IMR-90 (cell line): Measurements from ENCODE around the gene ERCC5. TPM values are rescaled to one million over a fixed set of nuclear protein-coding genes. Genes with fewer than 3 reads are reported as not detected.

Source experiments
- ATAC-seq: fragments of 200-7000 bp; cut with Tn5 transposase; 2 replicates; pipeline ENCODE4 v1.9.1; 2020; ENCODE audit warnings: low read depth, mild to moderate bottlenecking, moderate library complexity
- BruUV-seq: library from RNA; stranded (reverse); fragments of 400-500 nt; replicated peaks from 2 replicates; lab custom pipeline; 2021; lab: Mats Ljungman, UMichigan
- CTCF ChIA-PET: fragments of 300-600 bp; formaldehyde crosslinking; extraction: SDS; loops from one replicate; lab custom pipeline; 2021; ENCODE audit warnings: antibody characterized with exemption; lab: Yijun Ruan, JAX
- POLR2A ChIA-PET: fragments of 300-600 bp; sonication (Branson Sonifier 250); formaldehyde crosslinking; loops from one replicate; lab custom pipeline; 2022; ENCODE audit warnings: antibody characterized with exemption; ENCODE audit not compliant: unreplicated experiment; lab: Charles Lee
- DNase-seq: peaks from one replicate; pipeline ENCODE4 v3.0.0; 2013
- H2AFZ ChIP-seq: replicated peaks from 2 replicates; pipeline ENCODE3; 2013; ENCODE audit warnings: low read length, mild to moderate bottlenecking; ENCODE audit not compliant: poor library complexity
- H2AK5ac ChIP-seq: 2 replicates; pipeline ENCODE4 v1.6.1; 2013; ENCODE audit warnings: low read depth, low read length, inconsistent platforms
- H2AK9ac ChIP-seq: replicated peaks from 2 replicates; pipeline ENCODE3; 2013; ENCODE audit warnings: mild to moderate bottlenecking, low read depth, low read length, moderate library complexity; ENCODE audit not compliant: poor library complexity
- H2BK120ac ChIP-seq: 2 replicates; pipeline ENCODE4 v1.6.1; 2013; ENCODE audit warnings: low read depth, low read length, inconsistent platforms
- H2BK15ac ChIP-seq: 3 replicates; pipeline ENCODE4 v1.6.1; 2013; ENCODE audit warnings: low read depth, low read length, inconsistent platforms
- H2BK20ac ChIP-seq: 2 replicates; pipeline ENCODE4 v1.6.1; 2013; ENCODE audit warnings: low read depth, mild to moderate bottlenecking, inconsistent platforms, low read length, moderate library complexity
- H2BK5ac ChIP-seq: 2 replicates; pipeline ENCODE4 v1.6.1; 2013; ENCODE audit warnings: mild to moderate bottlenecking, low read depth, low read length, inconsistent platforms; ENCODE audit not compliant: poor library complexity, severe bottlenecking
- H3K14ac ChIP-seq: replicated peaks from 2 replicates; pipeline ENCODE4 v1.6.1; 2013; ENCODE audit warnings: low read depth, low read length, inconsistent platforms
- H3K18ac ChIP-seq: 2 replicates; pipeline ENCODE4 v1.6.1; 2013; ENCODE audit warnings: low read depth, low read length, control low read depth
- H3K23ac ChIP-seq: 2 replicates; pipeline ENCODE4 v1.6.1; 2013; ENCODE audit warnings: low read depth, low read length, inconsistent platforms
- H3K27ac ChIP-seq: 2 replicates; pipeline ENCODE4 v1.5.1; 2013; ENCODE audit warnings: mild to moderate bottlenecking, control low read depth, low read length; ENCODE audit not compliant: insufficient read depth
- H3K27me3 ChIP-seq: 2 replicates; pipeline ENCODE4 v1.6.1; 2013; ENCODE audit warnings: low read length; ENCODE audit not compliant: control insufficient read depth, insufficient read depth
- H3K36me3 ChIP-seq: 2 replicates; pipeline ENCODE4 v1.6.1; 2013; ENCODE audit warnings: low read length, mixed read lengths; ENCODE audit not compliant: control insufficient read depth, insufficient read depth
- H3K4ac ChIP-seq: 2 replicates; pipeline ENCODE4 v1.6.1; 2013; ENCODE audit warnings: low read depth, low read length, inconsistent platforms
- H3K4me1 ChIP-seq: 2 replicates; pipeline ENCODE4 v1.6.1; 2013; ENCODE audit warnings: low read length, mixed read lengths; ENCODE audit not compliant: control insufficient read depth, insufficient read depth
- H3K4me2 ChIP-seq: 2 replicates; pipeline ENCODE4 v1.6.1; 2013; ENCODE audit warnings: low read depth, mild to moderate bottlenecking, control low read depth, low read length, moderate library complexity
- H3K4me3 ChIP-seq: 2 replicates; pipeline ENCODE4 v1.5.1; 2013; ENCODE audit warnings: low read depth, mild to moderate bottlenecking, control low read depth, low read length, moderate library complexity; ENCODE audit not compliant: insufficient read depth
- H3K56ac ChIP-seq: 2 replicates; pipeline ENCODE4 v1.6.1; 2013; ENCODE audit warnings: low read length, inconsistent platforms; ENCODE audit not compliant: insufficient read depth; ENCODE audit errors: extremely low read depth
- H3K79me1 ChIP-seq, 2 experiments: 2 replicates each; pipeline ENCODE4 v1.6.1; 2013; ENCODE audit warnings: low read length in 2 of 2, inconsistent platforms in 1 of 2, low read depth in 1 of 2
- H3K9ac ChIP-seq: 2 replicates; pipeline ENCODE4 v1.6.1; 2013; ENCODE audit warnings: low read depth, low read length, control low read depth
- H3K9me1 ChIP-seq: 2 replicates; pipeline ENCODE4 v1.6.1; 2013; ENCODE audit warnings: low read length, inconsistent platforms; ENCODE audit not compliant: insufficient read depth
- H3K9me3 ChIP-seq: 2 replicates; pipeline ENCODE4 v1.6.1; 2013; ENCODE audit warnings: low read length; ENCODE audit not compliant: control insufficient read depth, insufficient read depth
- H4K20me1 ChIP-seq: 2 replicates; pipeline ENCODE4 v1.6.1; 2013; ENCODE audit warnings: low read length, inconsistent platforms; ENCODE audit not compliant: insufficient read depth
- H4K5ac ChIP-seq: 2 replicates; pipeline ENCODE4 v1.6.1; 2013; ENCODE audit warnings: mild to moderate bottlenecking, low read depth, low read length, control low read depth
- H4K8ac ChIP-seq, 2 experiments: 2 replicates each; pipeline ENCODE4 v1.6.1; 2013; ENCODE audit warnings: low read depth in 2 of 2, low read length in 2 of 2, control low read depth in 1 of 2, inconsistent platforms in 1 of 2
- H4K91ac ChIP-seq: 2 replicates; pipeline ENCODE4 v1.6.1; 2013; ENCODE audit warnings: low read depth, low read length, inconsistent platforms; ENCODE audit not compliant: insufficient read depth
- BHLHE40 ChIP-seq: fragments of 150-350 bp; IDR thresholded peaks from 2 replicates; pipeline ENCODE4 v1.6.1; 2016; ENCODE audit warnings: mild to moderate bottlenecking, low read depth, low read length
- CEBPB ChIP-seq: IDR thresholded peaks from 2 replicates; pipeline ENCODE4 v1.6.1; 2012; ENCODE audit warnings: low read depth, low read length, improper control_type of control experiment
- CHD1 ChIP-seq: IDR thresholded peaks from 2 replicates; pipeline ENCODE4 v1.6.1; 2012; ENCODE audit warnings: low read depth, low read length, improper control_type of control experiment
- CTCF ChIP-seq: conservative IDR thresholded peaks from 2 replicates; pipeline ENCODE4 v1.5.1; 2012; ENCODE audit warnings: mild to moderate bottlenecking, low read depth, low read length, improper control_type of control experiment
- ELK1 ChIP-seq: fragments of 150-350 bp; IDR thresholded peaks from 2 replicates; pipeline ENCODE4 v1.6.1; 2016; ENCODE audit warnings: low read depth, mild to moderate bottlenecking, low read length, moderate library complexity, borderline replicate concordance
- FOS ChIP-seq: fragments of 150-350 bp; IDR thresholded peaks from 2 replicates; pipeline ENCODE4 v1.6.1; 2016; ENCODE audit warnings: low read depth, low read length
- MAFK ChIP-seq: IDR thresholded peaks from 2 replicates; pipeline ENCODE4 v1.6.1; 2012; ENCODE audit warnings: low read depth, low read length, improper control_type of control experiment
- MXI1 ChIP-seq: IDR thresholded peaks from 2 replicates; pipeline ENCODE4 v1.6.1; 2012; ENCODE audit warnings: low read depth, mild to moderate bottlenecking, low read length, moderate library complexity, borderline replicate concordance
- NFE2L2 ChIP-seq: fragments of 150-350 bp; IDR thresholded peaks from 2 replicates; pipeline ENCODE4 v1.6.1; 2016; ENCODE audit warnings: low read depth, mild to moderate bottlenecking, low read length
- POLR2A ChIP-seq: IDR thresholded peaks from 2 replicates; pipeline ENCODE4 v1.6.1; 2012; ENCODE audit warnings: mild to moderate bottlenecking, low read depth, low read length
- RCOR1 ChIP-seq: IDR thresholded peaks from 2 replicates; pipeline ENCODE4 v1.6.1; 2012; ENCODE audit warnings: mild to moderate bottlenecking, low read length, improper control_type of control experiment; ENCODE audit not compliant: insufficient replicate concordance
- RFX5 ChIP-seq: IDR thresholded peaks from 2 replicates; pipeline ENCODE4 v1.8.0; 2012; ENCODE audit warnings: low read depth, mild to moderate bottlenecking, low read length, moderate library complexity
- SMC3 ChIP-seq: fragments of 150-350 bp; IDR thresholded peaks from 2 replicates; pipeline ENCODE4 v1.6.1; 2016; ENCODE audit warnings: low read depth, mild to moderate bottlenecking, antibody characterized with exemption, low read length, moderate library complexity
- USF2 ChIP-seq: fragments of 150-350 bp; IDR thresholded peaks from 2 replicates; pipeline ENCODE4 v1.6.1; 2017; ENCODE audit warnings: mild to moderate bottlenecking, antibody characterized with exemption, low read length, low read depth
- WGBS, 2 experiments: methylation state at CpG; one replicate each; pipeline versions ENCODE4 v1.1.5 to v1.1.7; 2013; ENCODE audit warnings: missing lambda C conversion rate in 2 of 2; ENCODE audit not compliant: insufficient read length in 1 of 2; ENCODE audit errors: extremely low coverage in 2 of 2; 5-methylcytosine and 5-hydroxymethylcytosine counted together
- dilution Hi-C: fragments of 300-500 bp; cut with HindIII; formaldehyde crosslinking; loops from one replicate; pipeline ENCODE4 v1.14.3; 2018; ENCODE audit warnings: low sequenced_read_pairs; ENCODE audit not compliant: unreplicated experiment
- in situ Hi-C: fragments of 300-500 bp; cut with MboI; formaldehyde crosslinking; loops from 3 replicates; pipeline ENCODE4 v1.14.3; 2019; ENCODE audit warnings: low sequenced_read_pairs, inconsistent platforms, mixed read lengths
- intact Hi-C: fragments of 100-400 bp; cut with micrococcal nuclease; formaldehyde crosslinking; loops from 2 replicates; pipeline ENCODE4 v1.10.0; 2022
- polyA plus RNA-seq, 3 experiments: library from polyadenylated mRNA; depleted of rRNA; stranded (reverse); fragments of >200 nt; gene quantifications; 2 replicates each; pipeline ENCODE4 v1.2.3, GENCODE V29; 2012; ENCODE audit warnings: low replicate concordance in 1 of 3
- total RNA-seq: library from RNA; depleted of rRNA; stranded (reverse); fragments of >200 nt; gene quantifications from 2 replicates; pipeline ENCODE4 v1.2.3, GENCODE V29; 2012

ERCC5 gene
- total and polyA plus RNA-seq, 2 of the 4 experiments (the other 2 are of a cell fraction) = 29.7 to 34.4 TPM

- BruUV-seq = no TSS peak
- in situ Hi-C loops = no loop called here
- Histone ChIP-seq H3K4me3 (no peak overlapping the region), H3K4me2 (no peak overlapping the region), H4K20me1 (no peaks in the 10 kb centered on the region), H2BK120ac (no peak overlapping the region), H3K56ac (no peak overlapping the region), H2AFZ (no peak overlapping the region), H3K36me3 (peaks cover 6% of the 10 kb centered on the region), H3K4ac (no peak overlapping the region), H3K27me3 (no peaks in the 10 kb centered on the region), H3K18ac (no peak overlapping the region), H2BK5ac (no peak overlapping the region), H2AK9ac (no peak overlapping the region), H3K23ac (no peak overlapping the region), H3K79me1 (peaks cover 21 to 34% of the 10 kb centered on the region in 2 experiments), H2BK15ac (no peak overlapping the region), H3K14ac (no peak overlapping the region), H4K91ac (no peak overlapping the region), H2BK20ac (no peak overlapping the region), H4K5ac (no peak overlapping the region), H3K9me1 (peaks cover 9% of the 10 kb centered on the region; the same call in 1 of the 2 replicates), H3K27ac (no peak overlapping the region), H3K4me1 (peaks cover 4% of the 10 kb centered on the region), H3K9me3 (no peaks in the 10 kb centered on the region), H3K9ac (no peak overlapping the region), H4K8ac (no peak overlapping the region), H2AK5ac (no peak overlapping the region)
- no peak for DNase-seq
- ATAC-seq = no peak
- dilution Hi-C loops = no loop called here
- no peak for TF ChIP-seq RCOR1
- no peak for TF ChIP-seq CTCF
- TF ChIP-seq MXI1 = no peak
- no peak for TF ChIP-seq SMC3
- TF ChIP-seq CHD1 = no peak
- no peak for TF ChIP-seq ELK1
- TF ChIP-seq CEBPB = no peak
- no peak for TF ChIP-seq RFX5
- no peak for TF ChIP-seq FOS
- TF ChIP-seq USF2 = no peak
- no peak for TF ChIP-seq MAFK
- TF ChIP-seq NFE2L2 = no peak
- no peak for TF ChIP-seq POLR2A
- no peak for TF ChIP-seq BHLHE40
- intact Hi-C loops = no loop called here
- CTCF ChIA-PET = no interaction called here
- POLR2A ChIA-PET = interaction anchor here (0.6 kb wide), 1 partner anchor 43 kb away, joined by 8 read pairs; the partner anchor contains the start of gene TEX30
- WGBS, 2 experiments = 90% methylated on average over 2 of the region's 4 CpGs; no CpG with 5 or more reads in 1 of the 2 experiments
These were observed 29.1 kb upstream of the ERCC5 start for GRCh38 chr13:102816708-102817107.
